Breast epithelium (tissue), 3 donors: ENCODE data around the gene RASA3.

Experiments
- POLR2A ChIP-seq: fragments of 450-650 bp; IDR thresholded peaks from one replicate; pipeline ENCODE4 v1.6.1; 2016; ENCODE audit warnings: antibody characterized with exemption, mild to moderate bottlenecking, moderate library complexity
- TF ChIP-seq, protein P1 (sequence below), 3 donors: fragments of 450-650 bp; IDR thresholded peaks; one replicate each; pipeline ENCODE4 v1.5.1; 2016 to 2017; ENCODE audit warnings: antibody characterized with exemption in 3 of 3, mild to moderate bottlenecking in 3 of 3, moderate library complexity in 3 of 3

DNA sequence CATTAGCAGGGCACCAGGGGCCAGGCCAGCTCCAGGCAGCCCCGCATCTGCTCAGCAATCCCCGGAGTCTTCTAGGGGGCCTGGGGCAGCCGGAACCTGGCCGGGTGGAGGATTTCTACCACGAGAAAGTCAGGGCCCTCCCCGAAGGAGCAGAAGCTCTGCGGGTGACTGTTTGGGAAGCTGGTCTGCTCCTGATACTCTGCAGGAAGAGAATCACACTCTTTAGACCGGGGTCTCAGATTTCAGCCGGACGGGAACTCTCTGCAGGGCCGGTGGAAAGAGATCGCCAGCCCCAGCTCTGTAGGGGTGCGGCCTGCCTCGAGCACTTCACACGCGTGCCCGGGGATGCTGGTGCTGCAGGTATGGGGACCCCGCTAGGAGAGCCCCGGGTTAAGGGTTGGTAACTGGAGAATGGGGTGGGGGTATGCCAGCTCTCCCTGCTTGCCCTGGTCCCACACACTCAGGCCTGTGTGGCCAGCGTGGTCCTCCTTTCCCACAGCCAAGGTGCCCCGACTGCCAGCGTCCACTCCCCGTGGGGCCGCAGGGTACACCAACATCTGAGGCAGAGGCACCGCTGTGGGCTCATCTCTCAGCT is 20.1 kb downstream of the RASA3 start:
- TF ChIP-seq, protein P1, sequence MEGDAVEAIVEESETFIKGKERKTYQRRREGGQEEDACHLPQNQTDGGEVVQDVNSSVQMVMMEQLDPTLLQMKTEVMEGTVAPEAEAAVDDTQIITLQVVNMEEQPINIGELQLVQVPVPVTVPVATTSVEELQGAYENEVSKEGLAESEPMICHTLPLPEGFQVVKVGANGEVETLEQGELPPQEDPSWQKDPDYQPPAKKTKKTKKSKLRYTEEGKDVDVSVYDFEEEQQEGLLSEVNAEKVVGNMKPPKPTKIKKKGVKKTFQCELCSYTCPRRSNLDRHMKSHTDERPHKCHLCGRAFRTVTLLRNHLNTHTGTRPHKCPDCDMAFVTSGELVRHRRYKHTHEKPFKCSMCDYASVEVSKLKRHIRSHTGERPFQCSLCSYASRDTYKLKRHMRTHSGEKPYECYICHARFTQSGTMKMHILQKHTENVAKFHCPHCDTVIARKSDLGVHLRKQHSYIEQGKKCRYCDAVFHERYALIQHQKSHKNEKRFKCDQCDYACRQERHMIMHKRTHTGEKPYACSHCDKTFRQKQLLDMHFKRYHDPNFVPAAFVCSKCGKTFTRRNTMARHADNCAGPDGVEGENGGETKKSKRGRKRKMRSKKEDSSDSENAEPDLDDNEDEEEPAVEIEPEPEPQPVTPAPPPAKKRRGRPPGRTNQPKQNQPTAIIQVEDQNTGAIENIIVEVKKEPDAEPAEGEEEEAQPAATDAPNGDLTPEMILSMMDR (IDR thresholded peaks at IDR 0.05) = no peak
- TF ChIP-seq POLR2A = no peak
